Heart right ventricle (tissue), 16 donors: Measurements from ENCODE around the gene LEO1. TPM values are rescaled to one million over a fixed set of nuclear protein-coding genes. Genes with fewer than 3 reads are reported as not detected.

ENCODE experiments used
- ATAC-seq, 8 donors: fragments of 200-7000 bp; cut with Tn5 transposase; one replicate each; pipeline ENCODE4 v1.9.1; 2020; ENCODE audit warnings: mild to moderate bottlenecking in 8 of 8, moderate library complexity in 8 of 8, moderate number of reproducible peaks in 1 of 8
- DNase-seq, 2 donors: peaks; one replicate each; pipeline ENCODE4 v3.0.0-alpha.2; 2020
- H3K27ac ChIP-seq, 10 donors: fragments of 200-600 bp; sonication (generic) in 2 of 10; one replicate each; pipeline versions ENCODE4 v1.5.0 to v1.8.0; 2020 to 2022; ENCODE audit warnings: mild to moderate bottlenecking in 3 of 10
- H3K27me3 ChIP-seq, 7 donors: fragments of 200-600 bp; one replicate each; pipeline ENCODE4 v1.8.0; 2021 to 2022; ENCODE audit warnings: mild to moderate bottlenecking in 2 of 7
- H3K36me3 ChIP-seq, 9 donors: fragments of 200-600 bp; sonication (generic) in 1 of 9; one replicate each; pipeline versions ENCODE4 v1.5.0 to v1.8.0; 2020 to 2022; ENCODE audit warnings: mild to moderate bottlenecking in 2 of 9
- H3K4me1 ChIP-seq, 9 donors: fragments of 200-600 bp; sonication (generic) in 1 of 9; one replicate each; pipeline versions ENCODE4 v1.5.0 to v1.8.0; 2020 to 2022; ENCODE audit warnings: mild to moderate bottlenecking in 4 of 9
- H3K4me3 ChIP-seq, 10 donors: fragments of 200-600 bp; sonication (generic) in 2 of 10; one replicate each; pipeline versions ENCODE4 v1.5.0 to v1.8.0; 2020 to 2022; ENCODE audit warnings: mild to moderate bottlenecking in 7 of 10, moderate library complexity in 2 of 10
- H3K9me3 ChIP-seq, 11 donors: fragments of 200-600 bp in 10 of 11; sonication (generic) in 2 of 11; one replicate each; pipeline versions ENCODE4 v1.5.0 to v1.8.0; 2013 to 2022; ENCODE audit warnings: mild to moderate bottlenecking in 2 of 11, control low read depth in 1 of 11, moderate library complexity in 1 of 11
- CTCF ChIP-seq, 9 donors: fragments of 200-600 bp; sonication (generic) in 2 of 9; IDR thresholded peaks; one replicate each; pipeline versions ENCODE4 v1.5.0 to v1.8.0; 2021 to 2022; ENCODE audit warnings: antibody characterized with exemption in 9 of 9, mild to moderate bottlenecking in 5 of 9, moderate library complexity in 1 of 9
- WGBS, 2 donors: extraction: QIAGEN DNeasy Blood & Tissue Kit; methylation state at CpG; one replicate each; pipeline ENCODE4 v1.1.7; 2013; ENCODE audit warnings: inconsistent platforms in 1 of 2; 5-methylcytosine and 5-hydroxymethylcytosine counted together
- intact Hi-C, 10 donors: fragments of 100-400 bp; cut with DNase I; formaldehyde crosslinking; loops; one replicate each; pipeline versions ENCODE4 v1.11.1 to v1.14.2; 2022
- polyA plus RNA-seq, 2 donors: library from polyadenylated mRNA; stranded (reverse); fragments of 200-250 nt; gene quantifications; one replicate each; pipeline ENCODE4 v1.2.3, GENCODE V29; 2013
- total RNA-seq, 10 donors: library from RNA; stranded (reverse); fragmentation: NEBNext Ultra II Directional in 3 of 10; extraction: Animal tissue kit (Norgen Biotek cat#: 25700) in 3 of 10; gene quantifications; one replicate each; pipeline versions ENCODE4 v1.2.1 to v1.2.4, GENCODE V29; 2021 to 2023
- donor health status: Arrhythmogenic right ventricular cardiomyopathy.
- donor health status: ischemic (EF 13 %, LVEDD 7.1; RV severe dilation, severe dysfunction).
- donor health status: healthy with polysubstance abuse.
- donor health status: DM: no; HTN: yes; CAD: no.
- donor health status: DM: no; HTN: no; CAD: no.
- donor health status: ischemic (EF 25% LVEDD 6.9; RV normal size, moderate dysfunction).
- donor health status: ischemic (EF 25% LVEDD 5.7; RV mildly dilated, moderate dysfunction).
- donor health status: healthy.
- donor health status: DM: yes; HTN: yes; CAD: no.
- donor health status: Ischemic cardiomyopathy.
- donor health status: ischemic (EF 35%, LVEDD 5.7; RV mildly dilated, moderate dysfunction).
- donor health status: nonischemic (EF 11% LVEDD 7.7; RV severe dilation, severe dysfunction).
- donor health status: DM: yes; HTN: yes; CAD: no.
- donor health status: PGD.
- donor health status: ischemic (EF 29% LVEDD 5.4; RV normal size, mild dysfunction).
- donor health status: nonischemic (EF 23%, LVEDD 6.1; RV moderate dilation, normal function).

The LEO1 gene
- total and polyA plus RNA-seq, 12 donors, result 6.6 to 9.1 (median 8.2) TPM

GRCh38 chr15:51938286-51938685 lies 33.3 kb downstream of the LEO1 start:
- 75 to 78% methylated on average over 3 of the region's 3 CpGs for WGBS, 2 donors
- H3K27ac ChIP-seq, result no peak overlapping the region
- ATAC-seq, result no peak
- intact Hi-C loops, result no loop called here
- no peaks in the 10 kb centered on the region for H3K9me3 ChIP-seq
- no peaks in the 10 kb centered on the region for H3K27me3 ChIP-seq
- peaks cover 0 to 88% (median 5%) of the 10 kb centered on the region in 9 donors for H3K36me3 ChIP-seq
- H3K4me3 ChIP-seq, result no peak overlapping the region
- TF ChIP-seq CTCF (IDR thresholded peaks at IDR 0.05), result no peak
- no peak for DNase-seq
- H3K4me1 ChIP-seq, result peaks cover 0 to 7% (median 0%) of the 10 kb centered on the region in 9 donors

GRCh38 chr15:51936105-51936478 lies 35.5 kb downstream of the LEO1 start:
- peaks cover 0 to 85% (median 0%) of the 10 kb centered on the region in 9 donors for H3K36me3 ChIP-seq
- intact Hi-C loops, result no loop called here
- 86 to 89% methylated on average over 2 of the region's 2 CpGs for WGBS, 2 donors
- DNase-seq, result no peak
- H3K9me3 ChIP-seq, result no peaks in the 10 kb centered on the region
- H3K27ac ChIP-seq, result no peak overlapping the region
- TF ChIP-seq CTCF (IDR thresholded peaks at IDR 0.05), result no peak
- no peak overlapping the region for H3K4me3 ChIP-seq
- H3K27me3 ChIP-seq, result no peaks in the 10 kb centered on the region
- H3K4me1 ChIP-seq, result peaks cover 0 to 7% (median 0%) of the 10 kb centered on the region in 9 donors
- no peak for ATAC-seq

GRCh38 chr15:51935466-51936104 lies 36.0 kb downstream of the LEO1 start:
- DNase-seq (no peak), ATAC-seq (no peak)
- Histone ChIP-seq H3K27ac (no peak overlapping the region), H3K9me3 (no peaks in the 10 kb centered on the region), H3K27me3 (no peaks in the 10 kb centered on the region), H3K4me3 (no peak overlapping the region), H3K36me3 (peaks cover 0 to 85% (median 0%) of the 10 kb centered on the region in 9 donors), H3K4me1 (peaks cover 0 to 7% (median 0%) of the 10 kb centered on the region in 9 donors)
- intact Hi-C loops, result no loop called here
- WGBS, 2 donors, result 84 to 87% methylated on average over 5 of the region's 5 CpGs
- TF ChIP-seq CTCF (IDR thresholded peaks at IDR 0.05), result no peak

GRCh38 chr15:51932161-51932560 lies 39.4 kb downstream of the LEO1 start:
- Histone ChIP-seq H3K27ac (no peak overlapping the region), H3K36me3 (peaks cover 0 to 86% (median 0%) of the 10 kb centered on the region in 9 donors), H3K4me1 (no peaks in the 10 kb centered on the region), H3K4me3 (no peak overlapping the region), H3K9me3 (no peaks in the 10 kb centered on the region), H3K27me3 (no peaks in the 10 kb centered on the region)
- DNase-seq (no peak), ATAC-seq (no peak)
- 85 to 97% methylated on average over 1 of the region's 1 CpG for WGBS, 2 donors
- intact Hi-C loops, result no loop called here
- no peak for TF ChIP-seq CTCF (IDR thresholded peaks at IDR 0.05)
